Testis (tissue), 2 donors: ENCODE measurements around the gene ARV1.

Experiments used
- POLR2A ChIP-seq: fragments of 450-650 bp; IDR thresholded peaks from one replicate; pipeline ENCODE4 v1.6.1; 2017; ENCODE audit warnings: antibody characterized with exemption, mild to moderate bottlenecking, moderate library complexity
- TF ChIP-seq, protein P1 (sequence below), 3 experiments: fragments of 450-650 bp in 2 of 3; fragments of 200-600 bp in 1 of 3; sonication (generic) in 1 of 3; IDR thresholded peaks; one replicate each; pipeline ENCODE4 v1.5.1; 2016 to 2019; ENCODE audit warnings: antibody characterized with exemption in 3 of 3, mild to moderate bottlenecking in 2 of 3, moderate library complexity in 1 of 3

- TF ChIP-seq POLR2A: no peak
- TF ChIP-seq, protein P1, sequence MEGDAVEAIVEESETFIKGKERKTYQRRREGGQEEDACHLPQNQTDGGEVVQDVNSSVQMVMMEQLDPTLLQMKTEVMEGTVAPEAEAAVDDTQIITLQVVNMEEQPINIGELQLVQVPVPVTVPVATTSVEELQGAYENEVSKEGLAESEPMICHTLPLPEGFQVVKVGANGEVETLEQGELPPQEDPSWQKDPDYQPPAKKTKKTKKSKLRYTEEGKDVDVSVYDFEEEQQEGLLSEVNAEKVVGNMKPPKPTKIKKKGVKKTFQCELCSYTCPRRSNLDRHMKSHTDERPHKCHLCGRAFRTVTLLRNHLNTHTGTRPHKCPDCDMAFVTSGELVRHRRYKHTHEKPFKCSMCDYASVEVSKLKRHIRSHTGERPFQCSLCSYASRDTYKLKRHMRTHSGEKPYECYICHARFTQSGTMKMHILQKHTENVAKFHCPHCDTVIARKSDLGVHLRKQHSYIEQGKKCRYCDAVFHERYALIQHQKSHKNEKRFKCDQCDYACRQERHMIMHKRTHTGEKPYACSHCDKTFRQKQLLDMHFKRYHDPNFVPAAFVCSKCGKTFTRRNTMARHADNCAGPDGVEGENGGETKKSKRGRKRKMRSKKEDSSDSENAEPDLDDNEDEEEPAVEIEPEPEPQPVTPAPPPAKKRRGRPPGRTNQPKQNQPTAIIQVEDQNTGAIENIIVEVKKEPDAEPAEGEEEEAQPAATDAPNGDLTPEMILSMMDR (IDR thresholded peaks at IDR 0.05): no peak
Observed at GRCh38 chr1:231032963-231033362, 54.1 kb downstream of the ARV1 start.
